Ascending aorta (tissue), 2 donors: ENCODE data around the gene PLTP. TPM values are rescaled to one million over a fixed set of nuclear protein-coding genes. Genes with fewer than 3 reads are reported as not detected.
"Not testable (repeated sequence)": the region's sequence is repeated elsewhere in the genome, so short reads cannot be mapped to it uniquely, and the experiment has no call there.

Experiments
- DNase-seq, 2 donors: peaks; one replicate each; pipeline ENCODE4 v3.0.0-alpha.2; 2019; ENCODE audit warnings: low spot score in 2 of 2
- H3K27ac ChIP-seq, 2 donors: fragments of 200-600 bp; sonication (generic); one replicate each; pipeline ENCODE4 v1.5.1; 2016 to 2017; ENCODE audit warnings: mild to moderate bottlenecking in 1 of 2
- H3K27me3 ChIP-seq: fragments of 200-600 bp; sonication (generic); one replicate; pipeline ENCODE4 v1.5.1; 2017
- H3K36me3 ChIP-seq, 2 donors: fragments of 200-600 bp; sonication (generic); one replicate each; pipeline ENCODE4 v1.5.1; 2016
- H3K4me1 ChIP-seq, 2 donors: fragments of 200-600 bp; sonication (generic); one replicate each; pipeline ENCODE4 v1.5.1; 2016 to 2017; ENCODE audit warnings: mild to moderate bottlenecking in 1 of 2
- H3K4me3 ChIP-seq, 2 donors: fragments of 200-600 bp; sonication (generic); one replicate each; pipeline ENCODE4 v1.5.1; 2016 to 2017; ENCODE audit warnings: mild to moderate bottlenecking in 1 of 2
- H3K9me3 ChIP-seq, 2 donors: fragments of 200-600 bp; sonication (generic); one replicate each; pipeline ENCODE4 v1.5.1; 2016
- CTCF ChIP-seq, 3 experiments: fragments of 200-600 bp in 2 of 3; fragments of 450-650 bp in 1 of 3; sonication (generic) in 2 of 3; IDR thresholded peaks; one replicate each; pipeline ENCODE4 v1.5.1; 2016 to 2019; ENCODE audit warnings: antibody characterized with exemption in 3 of 3, mild to moderate bottlenecking in 1 of 3, moderate library complexity in 1 of 3
- intact Hi-C: fragments of 100-400 bp; cut with DNase I; formaldehyde crosslinking; loops from one replicate; pipeline ENCODE4 v1.15.1; 2023
- total RNA-seq: library from RNA; depleted of rRNA; stranded (reverse); fragments of >200 nt; gene quantifications from one replicate; pipeline ENCODE4 v1.1.0, GENCODE V29; 2016

Gene PLTP
- total RNA-seq, 1 donor from 2014 or later, result 909 TPM

GRCh38 chr20:45933266-45934045 lies 21.5 kb upstream of the PLTP start:
- Histone ChIP-seq H3K27me3 (no peaks in the 10 kb centered on the region), H3K36me3 (peaks cover 13 to 14% of the 10 kb centered on the region in 2 donors), H3K4me3 (peak overlapping the region; percentile 73 to 95), H3K4me1 (peaks cover 5 to 16% of the 10 kb centered on the region in 2 donors), H3K9me3 (no peaks in the 10 kb centered on the region), H3K27ac (peak overlapping the region; percentile 98 to 100)
- TF ChIP-seq CTCF (IDR thresholded peaks at IDR 0.05), result peak in 2 of 3 experiments; percentile 21
- intact Hi-C loops, result loop anchor here (1.0 to 5.0 kb wide), 7 partner anchors 22 to 755 kb away; partner anchors contain the start of genes ACOT8, CTSA, NEURL2 and TP53RK
- peak; percentile 53 to 81 for DNase-seq

- peaks cover 5 to 16% of the 10 kb centered on the region in 2 donors for H3K4me1 ChIP-seq
- H3K27me3 ChIP-seq, H3K27ac ChIP-seq, H3K4me3 ChIP-seq, DNase-seq, H3K9me3 ChIP-seq, H3K36me3 ChIP-seq: not testable (repeated sequence)
- intact Hi-C loops, result loop anchor here (5.0 kb wide), 2 partner anchors 119 to 134 kb away; partner anchors contain the start of gene UBE2C
Observed at GRCh38 chr20:45931680-45932079, 19.7 kb upstream of the PLTP start.

GRCh38 chr20:45927071-45927878 lies 15.3 kb upstream of the PLTP start:
- DNase-seq, result no peak
- Histone ChIP-seq H3K4me1 (peaks cover 7 to 8% of the 10 kb centered on the region in 2 donors), H3K9me3 (no peaks in the 10 kb centered on the region), H3K27me3 (no peaks in the 10 kb centered on the region), H3K36me3 (no peaks in the 10 kb centered on the region), H3K27ac (no peak overlapping the region), H3K4me3 (no peak overlapping the region)
- TF ChIP-seq CTCF (IDR thresholded peaks at IDR 0.05), result no peak
- intact Hi-C loops, result no loop called here

GRCh38 chr20:45926731-45927070 lies 14.7 kb upstream of the PLTP start:
- intact Hi-C loops, result no loop called here
- no peaks in the 10 kb centered on the region for H3K9me3 ChIP-seq
- H3K27me3 ChIP-seq, result no peaks in the 10 kb centered on the region
- H3K4me3 ChIP-seq, result no peak overlapping the region
- DNase-seq, result no peak
- no peak overlapping the region for H3K27ac ChIP-seq
- no peaks in the 10 kb centered on the region for H3K36me3 ChIP-seq
- TF ChIP-seq CTCF (IDR thresholded peaks at IDR 0.05), result no peak
- H3K4me1 ChIP-seq, result peaks cover 7 to 8% of the 10 kb centered on the region in 2 donors

- TF ChIP-seq CTCF (IDR thresholded peaks at IDR 0.05), result no peak
- no peaks in the 10 kb centered on the region for H3K27me3 ChIP-seq
- intact Hi-C loops, result no loop called here
- no peak for DNase-seq
- no peaks in the 10 kb centered on the region for H3K36me3 ChIP-seq
- peaks cover 7 to 8% of the 10 kb centered on the region in 2 donors for H3K4me1 ChIP-seq
- H3K4me3 ChIP-seq, result no peak overlapping the region
- H3K27ac ChIP-seq, result no peak overlapping the region
- H3K9me3 ChIP-seq, result no peaks in the 10 kb centered on the region
Observed at GRCh38 chr20:45925821-45926506, 14.0 kb upstream of the PLTP start.
